IPS-20b (cell line): ENCODE data around the gene SH3RF3.

Source experiments
- H3K27ac ChIP-seq: one replicate; pipeline ENCODE4 v1.5.1; 2013; ENCODE audit warnings: low read length
- H3K27me3 ChIP-seq: 2 replicates; pipeline ENCODE4 v1.6.1; 2013; ENCODE audit warnings: mild to moderate bottlenecking, low read length, inconsistent platforms; ENCODE audit not compliant: insufficient read depth
- H3K36me3 ChIP-seq: 2 replicates; pipeline ENCODE4 v1.6.1; 2013; ENCODE audit warnings: low read depth, mild to moderate bottlenecking, inconsistent platforms, low read length, moderate library complexity; ENCODE audit not compliant: insufficient read depth
- H3K4me1 ChIP-seq: 2 replicates; pipeline ENCODE4 v1.6.1; 2013; ENCODE audit warnings: mild to moderate bottlenecking, control low read depth, inconsistent platforms, low read length, moderate library complexity; ENCODE audit not compliant: insufficient read depth
- H3K4me3 ChIP-seq: 2 replicates; pipeline ENCODE4 v1.5.1; 2013; ENCODE audit warnings: mild to moderate bottlenecking, low read length, inconsistent platforms
- H3K9ac ChIP-seq: 2 replicates; pipeline ENCODE4 v1.6.1; 2013; ENCODE audit warnings: low read depth, mild to moderate bottlenecking, inconsistent platforms, low read length, moderate library complexity
- H3K9me3 ChIP-seq: 2 replicates; pipeline ENCODE4 v1.6.1; 2013; ENCODE audit warnings: mild to moderate bottlenecking, low read depth, low read length, inconsistent platforms; ENCODE audit not compliant: insufficient read depth

The SH3RF3 gene

GRCh38 chr2:109345653-109346480 lies 216.9 kb downstream of the SH3RF3 start:
- H3K27ac ChIP-seq = no peak overlapping the region
- no peak overlapping the region for H3K9ac ChIP-seq
- H3K4me3 ChIP-seq = no peak overlapping the region
- H3K9me3 ChIP-seq = 0 out of 2 replicates have a peak, but pooled peaks cover 2% of the 10 kb centered on the region
- H3K4me1 ChIP-seq = peaks cover 8% of the 10 kb centered on the region; the same call in 1 of the 2 replicates
- H3K27me3 ChIP-seq = no peaks in the 10 kb centered on the region
- H3K36me3 ChIP-seq = no peaks in the 10 kb centered on the region

- Histone ChIP-seq H3K4me3 (no peak overlapping the region), H3K9ac (no peak overlapping the region), H3K36me3 (no peaks in the 10 kb centered on the region), H3K9me3 (no peaks in the 10 kb centered on the region), H3K4me1 (peaks cover 8% of the 10 kb centered on the region; the same call in 1 of the 2 replicates), H3K27me3 (no peaks in the 10 kb centered on the region), H3K27ac (no peak overlapping the region)
These were observed 217.7 kb downstream of the SH3RF3 start for GRCh38 chr2:109346601-109347228.

GRCh38 chr2:109347626-109348025 lies 218.6 kb downstream of the SH3RF3 start:
- H3K9me3 ChIP-seq = no peaks in the 10 kb centered on the region
- no peaks in the 10 kb centered on the region for H3K36me3 ChIP-seq
- H3K27me3 ChIP-seq = no peaks in the 10 kb centered on the region
- H3K4me3 ChIP-seq = no peak overlapping the region
- H3K9ac ChIP-seq = no peak overlapping the region
- H3K27ac ChIP-seq = no peak overlapping the region
- H3K4me1 ChIP-seq = peaks cover 8% of the 10 kb centered on the region; the same call in 1 of the 2 replicates

GRCh38 chr2:109348190-109348589 lies 219.2 kb downstream of the SH3RF3 start:
- no peak overlapping the region for H3K27ac ChIP-seq
- no peak overlapping the region for H3K4me3 ChIP-seq
- H3K27me3 ChIP-seq = no peaks in the 10 kb centered on the region
- no peak overlapping the region for H3K9ac ChIP-seq
- peaks cover 8% of the 10 kb centered on the region; the same call in 1 of the 2 replicates for H3K4me1 ChIP-seq
- H3K9me3 ChIP-seq = no peaks in the 10 kb centered on the region
- H3K36me3 ChIP-seq = no peaks in the 10 kb centered on the region

GRCh38 chr2:109348671-109349502 lies 219.9 kb downstream of the SH3RF3 start:
- no peaks in the 10 kb centered on the region for H3K36me3 ChIP-seq
- no peak overlapping the region for H3K9ac ChIP-seq
- peaks cover 8% of the 10 kb centered on the region; the same call in 1 of the 2 replicates for H3K4me1 ChIP-seq
- H3K9me3 ChIP-seq = no peaks in the 10 kb centered on the region
- no peaks in the 10 kb centered on the region for H3K27me3 ChIP-seq
- H3K4me3 ChIP-seq = no peak overlapping the region
- no peak overlapping the region for H3K27ac ChIP-seq

- no peaks in the 10 kb centered on the region for H3K9me3 ChIP-seq
- H3K9ac ChIP-seq = no peak overlapping the region
- H3K27me3 ChIP-seq = no peaks in the 10 kb centered on the region
- no peak overlapping the region for H3K4me3 ChIP-seq
- no peak overlapping the region for H3K27ac ChIP-seq
- H3K36me3 ChIP-seq = no peaks in the 10 kb centered on the region
- H3K4me1 ChIP-seq = peaks cover 8% of the 10 kb centered on the region; the same call in 1 of the 2 replicates
These were observed 220.8 kb downstream of the SH3RF3 start for GRCh38 chr2:109349503-109350465.

GRCh38 chr2:109350526-109350925 lies 221.5 kb downstream of the SH3RF3 start:
- Histone ChIP-seq H3K9me3 (peaks cover 3% of the 10 kb centered on the region), H3K27me3 (no peaks in the 10 kb centered on the region), H3K27ac (no peak overlapping the region), H3K4me1 (peaks cover 8% of the 10 kb centered on the region; the same call in 1 of the 2 replicates), H3K36me3 (no peaks in the 10 kb centered on the region), H3K9ac (no peak overlapping the region), H3K4me3 (no peak overlapping the region)

- Histone ChIP-seq H3K36me3 (no peaks in the 10 kb centered on the region), H3K27ac (no peak overlapping the region), H3K9ac (no peak overlapping the region), H3K4me3 (no peak overlapping the region), H3K4me1 (peaks cover 8% of the 10 kb centered on the region; the same call in 1 of the 2 replicates), H3K9me3 (peaks cover 3% of the 10 kb centered on the region), H3K27me3 (no peaks in the 10 kb centered on the region)
These were observed 222.3 kb downstream of the SH3RF3 start for GRCh38 chr2:109351164-109351756.

- no peak overlapping the region for H3K9ac ChIP-seq
- H3K4me1 ChIP-seq = peaks cover 8% of the 10 kb centered on the region; the same call in 1 of the 2 replicates
- H3K36me3 ChIP-seq = no peaks in the 10 kb centered on the region
- no peak overlapping the region for H3K4me3 ChIP-seq
- no peak overlapping the region for H3K27ac ChIP-seq
- peaks cover 3% of the 10 kb centered on the region for H3K9me3 ChIP-seq
- no peaks in the 10 kb centered on the region for H3K27me3 ChIP-seq
These were observed 223.3 kb downstream of the SH3RF3 start for GRCh38 chr2:109352056-109352897.
